ENCODE data around the gene DENND2D. TPM values are rescaled to one million over a fixed set of nuclear protein-coding genes. Genes with fewer than 3 reads are reported as not detected.

The DENND2D gene
- total and polyA plus RNA-seq, 11 donors: 0.96 to 23.9 (median 1.3) TPM

DNA sequence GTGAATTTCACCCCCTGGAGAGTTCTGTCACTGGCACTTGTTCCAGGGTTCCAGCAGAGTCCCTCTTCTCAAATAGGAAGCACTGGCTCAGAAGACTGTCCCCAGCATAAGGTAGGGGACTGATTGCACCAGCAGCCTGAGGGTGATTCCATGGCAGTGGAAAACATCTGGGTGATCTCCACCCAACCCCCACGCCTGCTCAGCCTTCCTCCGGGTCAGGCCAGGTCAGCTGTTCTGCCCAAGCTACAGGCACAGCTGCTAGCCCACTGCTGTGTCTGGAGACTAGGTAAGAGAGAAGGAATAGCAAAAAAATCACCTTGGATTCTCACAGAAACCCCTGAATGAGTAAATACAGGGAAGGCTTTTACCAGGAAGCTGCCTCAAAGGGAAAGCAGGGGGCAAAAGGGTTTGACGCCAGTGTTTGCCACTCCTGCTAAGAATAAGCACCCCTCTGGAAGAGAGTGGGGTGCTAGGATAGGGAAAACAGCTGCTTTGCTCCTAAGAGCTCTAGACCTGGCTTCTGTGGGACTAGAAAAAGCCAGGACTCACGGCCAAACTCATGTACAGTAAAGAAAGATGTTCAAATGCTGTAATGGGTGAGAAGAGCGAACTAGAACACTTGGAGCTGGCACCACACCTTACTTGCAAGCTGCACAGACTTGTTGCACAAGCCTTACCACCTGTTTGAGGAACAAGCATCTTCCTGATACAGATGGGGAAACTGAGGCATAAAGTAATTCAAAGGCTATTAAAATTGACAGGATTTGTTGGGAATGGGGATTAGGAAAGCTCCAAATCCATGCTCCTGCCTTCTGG, 1.0 kb upstream of the DENND2D start:
- TF ChIP-seq, protein P1, sequence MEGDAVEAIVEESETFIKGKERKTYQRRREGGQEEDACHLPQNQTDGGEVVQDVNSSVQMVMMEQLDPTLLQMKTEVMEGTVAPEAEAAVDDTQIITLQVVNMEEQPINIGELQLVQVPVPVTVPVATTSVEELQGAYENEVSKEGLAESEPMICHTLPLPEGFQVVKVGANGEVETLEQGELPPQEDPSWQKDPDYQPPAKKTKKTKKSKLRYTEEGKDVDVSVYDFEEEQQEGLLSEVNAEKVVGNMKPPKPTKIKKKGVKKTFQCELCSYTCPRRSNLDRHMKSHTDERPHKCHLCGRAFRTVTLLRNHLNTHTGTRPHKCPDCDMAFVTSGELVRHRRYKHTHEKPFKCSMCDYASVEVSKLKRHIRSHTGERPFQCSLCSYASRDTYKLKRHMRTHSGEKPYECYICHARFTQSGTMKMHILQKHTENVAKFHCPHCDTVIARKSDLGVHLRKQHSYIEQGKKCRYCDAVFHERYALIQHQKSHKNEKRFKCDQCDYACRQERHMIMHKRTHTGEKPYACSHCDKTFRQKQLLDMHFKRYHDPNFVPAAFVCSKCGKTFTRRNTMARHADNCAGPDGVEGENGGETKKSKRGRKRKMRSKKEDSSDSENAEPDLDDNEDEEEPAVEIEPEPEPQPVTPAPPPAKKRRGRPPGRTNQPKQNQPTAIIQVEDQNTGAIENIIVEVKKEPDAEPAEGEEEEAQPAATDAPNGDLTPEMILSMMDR (IDR thresholded peaks at IDR 0.05): no peak
- no peak for TF ChIP-seq POLR2A (IDR thresholded peaks at IDR 0.05)
- Histone ChIP-seq H3K27ac (peak overlapping the region in 3 of 12 donors; percentile 5 to 95 (median 41)), H3K36me3 (peaks cover 0 to 4% (median 0%) of the 10 kb centered on the region in 9 donors), H3K9me3 (no peaks in the 10 kb centered on the region), H3K4me3 (peak overlapping the region in 1 of 12 donors; percentile 67), H3K4me1 (peaks cover 0 to 83% (median 6%) of the 10 kb centered on the region in 12 donors), H3K27me3 (peaks cover 0 to 22% (median 4%) of the 10 kb centered on the region in 9 donors)
- ATAC-seq (no peak), DNase-seq (peak in 1 of 5 donors; percentile 40)
- intact Hi-C loops (cut with DNase I): no loop called here
- 75 to 81% (median 80%) methylated on average over 5 of the region's 5 CpGs for WGBS, 4 donors

DNA sequence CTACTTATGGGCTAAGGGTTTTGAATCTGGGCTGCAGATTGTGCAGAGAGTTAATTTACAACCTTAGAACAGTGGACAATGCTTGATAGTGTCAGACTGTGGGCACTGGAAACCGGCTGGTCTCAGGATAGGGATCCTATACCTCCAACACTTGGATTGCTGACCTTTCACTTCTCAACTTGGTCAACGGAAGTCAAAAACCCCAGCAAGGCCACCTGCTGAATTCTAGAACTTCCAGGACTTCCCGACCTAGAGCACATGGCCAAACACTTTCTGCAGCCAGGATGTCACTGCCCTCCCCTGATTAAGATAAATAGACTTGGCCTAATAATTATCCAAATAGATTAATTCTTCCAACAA, 336 bp upstream of the DENND2D start:
- ATAC-seq: no peak
- H3K36me3 ChIP-seq: peaks cover 0 to 9% (median 0%) of the 10 kb centered on the region in 9 donors
- peaks cover 0 to 22% (median 4%) of the 10 kb centered on the region in 9 donors for H3K27me3 ChIP-seq
- H3K27ac ChIP-seq: peak overlapping the region in 3 of 12 donors; percentile 29 to 95 (median 41)
- DNase-seq: no peak
- 55 to 75% (median 68%) methylated on average over 3 of the region's 3 CpGs for WGBS, 4 donors
- intact Hi-C loops (cut with DNase I): no loop called here
- TF ChIP-seq, protein P1 (IDR thresholded peaks at IDR 0.05): no peak
- TF ChIP-seq POLR2A (IDR thresholded peaks at IDR 0.05): no peak
- H3K9me3 ChIP-seq: no peaks in the 10 kb centered on the region
- peaks cover 0 to 83% (median 6%) of the 10 kb centered on the region in 12 donors for H3K4me1 ChIP-seq
- peak overlapping the region in 2 of 12 donors; percentile 38 to 67 for H3K4me3 ChIP-seq

DNA sequence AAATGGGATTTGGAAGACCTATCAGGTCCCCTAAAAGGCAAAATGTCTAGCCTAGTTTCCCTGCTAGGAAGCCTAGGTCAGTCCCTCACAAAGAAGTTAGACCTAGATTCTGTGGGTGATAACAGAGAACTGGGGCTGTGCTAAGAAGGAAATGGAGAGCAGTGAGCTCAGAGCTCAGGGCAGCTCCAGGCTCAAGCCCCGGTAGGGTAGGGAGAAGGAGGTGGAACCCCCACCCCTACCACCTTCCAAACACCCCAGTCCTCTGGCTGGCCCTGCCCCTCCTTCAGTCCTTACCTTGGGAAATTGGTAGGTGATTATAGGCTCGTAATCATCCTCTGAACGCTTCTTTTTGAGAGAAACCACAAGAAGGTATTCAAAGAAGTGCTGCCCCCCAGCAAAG, 1.1 kb downstream of the DENND2D start:
- Histone ChIP-seq H3K4me3 (peak overlapping the region in 6 of 12 donors; percentile 6 to 67 (median 24)), H3K27ac (peak overlapping the region in 5 of 12 donors; percentile 11 to 95 (median 38)), H3K27me3 (peaks cover 0 to 12% (median 3%) of the 10 kb centered on the region in 9 donors), H3K4me1 (peaks cover 0 to 83% (median 5%) of the 10 kb centered on the region in 12 donors), H3K36me3 (peaks cover 0 to 23% (median 0%) of the 10 kb centered on the region in 9 donors), H3K9me3 (no peaks in the 10 kb centered on the region)
- WGBS, 4 donors: 89 to 100% (median 92%) methylated on average over 3 of the region's 3 CpGs
- TF ChIP-seq, protein P1 (IDR thresholded peaks at IDR 0.05): no peak
- TF ChIP-seq POLR2A (IDR thresholded peaks at IDR 0.05): no peak
- intact Hi-C loops (cut with DNase I): no loop called here
- DNase-seq (no peak), ATAC-seq (no peak)

DNA sequence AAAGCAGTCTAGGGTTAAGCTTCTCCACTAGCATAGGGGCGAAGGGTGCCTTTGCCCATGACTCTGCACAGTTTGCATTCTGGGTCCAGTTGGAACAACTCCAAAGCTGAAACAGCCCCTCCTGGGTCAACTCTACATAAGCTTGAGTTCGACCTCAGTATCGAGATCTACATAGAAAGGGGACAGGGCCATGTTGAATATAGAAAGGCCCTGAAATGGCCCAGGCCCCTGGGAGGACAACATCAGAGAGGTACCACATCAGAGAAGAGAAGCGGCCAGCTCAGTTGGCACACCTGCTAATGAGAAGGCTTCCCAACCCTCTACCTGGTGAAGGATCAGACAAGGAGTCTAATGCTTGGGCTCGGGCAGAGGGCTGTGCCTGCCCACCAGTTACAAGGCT, 1.6 kb downstream of the DENND2D start:
- 95 to 98% (median 97%) methylated on average over 5 of the region's 5 CpGs for WGBS, 4 donors
- H3K27ac ChIP-seq: peak overlapping the region in 1 of 12 donors; percentile 95
- peaks cover 0 to 86% (median under 1%) of the 10 kb centered on the region in 12 donors for H3K4me1 ChIP-seq
- H3K27me3 ChIP-seq: peaks cover 0 to 7% (median 2%) of the 10 kb centered on the region in 9 donors
- no peak for TF ChIP-seq POLR2A (IDR thresholded peaks at IDR 0.05)
- TF ChIP-seq, protein P1 (IDR thresholded peaks at IDR 0.05): no peak
- no peaks in the 10 kb centered on the region for H3K9me3 ChIP-seq
- no peak for ATAC-seq
- H3K36me3 ChIP-seq: peaks cover 0 to 23% (median 0%) of the 10 kb centered on the region in 9 donors
- intact Hi-C loops (cut with DNase I): no loop called here
- no peak for DNase-seq
- H3K4me3 ChIP-seq: peak overlapping the region in 6 of 12 donors; percentile 6 to 67 (median 24)
